ENCODE data around the gene TBCD.
"Not testable (repeated sequence)": the region's sequence is repeated elsewhere in the genome, so short reads cannot be mapped to it uniquely, and the experiment has no call there.

Gene TBCD

DNA sequence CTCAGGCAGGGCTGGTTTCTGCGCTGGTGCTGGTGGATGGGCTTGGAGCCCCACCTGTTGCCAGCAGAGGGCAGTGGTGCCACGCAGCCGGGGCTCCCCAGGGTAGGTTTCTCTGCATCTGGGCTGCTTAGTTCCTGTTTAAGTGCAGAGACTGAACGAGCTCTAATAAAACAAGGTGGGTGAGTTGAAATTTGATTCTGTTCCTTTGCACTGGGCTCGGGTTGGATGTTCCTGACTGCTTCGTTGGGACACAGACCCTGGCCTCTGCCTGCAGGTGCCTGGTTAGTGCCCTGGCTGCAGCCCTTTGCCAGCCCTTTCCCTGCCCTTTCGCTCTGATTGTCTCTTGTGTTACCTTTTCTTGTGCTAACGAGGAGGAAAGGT, 30.0 kb downstream of the TBCD start:
- H3K27ac ChIP-seq = no peak overlapping the region
- TF ChIP-seq, protein P1, sequence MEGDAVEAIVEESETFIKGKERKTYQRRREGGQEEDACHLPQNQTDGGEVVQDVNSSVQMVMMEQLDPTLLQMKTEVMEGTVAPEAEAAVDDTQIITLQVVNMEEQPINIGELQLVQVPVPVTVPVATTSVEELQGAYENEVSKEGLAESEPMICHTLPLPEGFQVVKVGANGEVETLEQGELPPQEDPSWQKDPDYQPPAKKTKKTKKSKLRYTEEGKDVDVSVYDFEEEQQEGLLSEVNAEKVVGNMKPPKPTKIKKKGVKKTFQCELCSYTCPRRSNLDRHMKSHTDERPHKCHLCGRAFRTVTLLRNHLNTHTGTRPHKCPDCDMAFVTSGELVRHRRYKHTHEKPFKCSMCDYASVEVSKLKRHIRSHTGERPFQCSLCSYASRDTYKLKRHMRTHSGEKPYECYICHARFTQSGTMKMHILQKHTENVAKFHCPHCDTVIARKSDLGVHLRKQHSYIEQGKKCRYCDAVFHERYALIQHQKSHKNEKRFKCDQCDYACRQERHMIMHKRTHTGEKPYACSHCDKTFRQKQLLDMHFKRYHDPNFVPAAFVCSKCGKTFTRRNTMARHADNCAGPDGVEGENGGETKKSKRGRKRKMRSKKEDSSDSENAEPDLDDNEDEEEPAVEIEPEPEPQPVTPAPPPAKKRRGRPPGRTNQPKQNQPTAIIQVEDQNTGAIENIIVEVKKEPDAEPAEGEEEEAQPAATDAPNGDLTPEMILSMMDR (IDR thresholded peaks at IDR 0.05) = peak; percentile 97
- TF ChIP-seq ZFX (IDR thresholded peaks at IDR 0.05; ENCODE audit: borderline replicate concordance) = no peak

DNA sequence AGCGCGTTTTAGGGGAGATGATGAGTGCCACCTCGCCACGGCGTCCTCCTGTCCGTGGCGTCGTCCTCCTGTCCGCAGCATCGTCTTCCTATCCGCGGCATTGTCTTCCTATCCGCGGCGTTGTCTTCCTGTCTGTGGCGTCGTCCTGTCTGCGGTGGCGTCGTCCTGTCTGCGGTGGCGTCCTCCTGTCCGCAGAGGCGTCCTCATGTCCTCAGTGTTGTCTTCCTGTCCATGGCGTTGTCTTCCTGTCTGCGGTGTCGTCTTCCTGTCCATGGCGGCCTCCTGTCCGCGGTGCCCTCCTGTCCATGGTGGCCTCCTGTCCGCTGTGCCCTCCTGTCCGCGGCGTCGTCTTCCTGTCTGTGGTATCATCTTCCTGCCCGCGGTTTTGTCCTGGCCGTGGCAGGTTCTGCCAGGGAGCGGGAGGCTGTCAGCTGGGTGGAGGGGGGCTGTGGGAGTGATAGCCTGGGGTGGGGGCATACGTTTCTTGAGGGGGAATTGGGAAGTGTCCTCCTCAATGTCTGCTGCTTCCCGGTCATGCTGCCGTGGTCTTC, 30.9 kb downstream of the TBCD start:
- no peak for TF ChIP-seq ZFX (IDR thresholded peaks at IDR 0.05; ENCODE audit: borderline replicate concordance)
- TF ChIP-seq, protein P1 (IDR thresholded peaks at IDR 0.05) = no peak

DNA sequence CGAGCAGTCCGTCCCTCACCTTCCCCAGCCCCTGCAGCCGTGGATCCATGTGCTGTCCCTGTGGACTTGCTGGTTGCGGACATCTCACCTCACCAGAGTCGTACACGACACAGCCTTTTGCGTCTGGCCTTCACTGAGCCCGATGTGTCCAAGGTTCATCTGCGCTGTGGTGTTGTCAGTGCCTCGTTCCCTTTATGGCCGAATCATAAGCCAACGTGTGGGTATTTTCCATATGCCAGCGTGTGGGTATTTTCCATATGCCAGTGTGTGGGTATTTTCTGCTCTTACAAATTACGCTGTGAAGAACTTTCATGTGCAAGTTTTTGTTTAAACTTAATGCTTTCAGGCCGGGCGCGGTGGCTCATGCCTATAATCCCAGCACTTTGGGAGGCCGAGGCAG, 31.6 kb downstream of the TBCD start:
- H3K27ac ChIP-seq = no peak overlapping the region

More for the DNA sequence above, 30.9 kb downstream of the TBCD start:
- H3K27ac ChIP-seq = no peak overlapping the region

DNA sequence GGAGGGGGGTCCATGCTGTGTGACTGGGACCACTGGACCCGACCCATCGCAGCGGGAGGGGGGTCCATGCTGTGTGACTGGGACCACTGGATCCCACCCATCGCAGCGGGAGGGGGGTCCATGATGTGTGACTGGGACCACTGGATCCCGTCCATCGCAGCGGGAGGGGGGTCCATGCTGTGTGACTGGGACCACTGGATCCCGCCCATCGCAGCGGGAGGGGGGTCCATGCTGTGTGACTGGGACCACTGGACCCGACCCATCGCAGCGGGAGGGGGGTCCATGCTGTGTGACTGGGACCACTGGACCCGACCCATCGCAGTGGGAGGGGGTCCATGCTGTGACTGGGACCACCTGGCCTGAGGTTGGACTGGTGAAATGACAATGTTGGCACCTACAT, 33.7 kb downstream of the TBCD start:
- not testable (repeated sequence) for H3K27ac ChIP-seq

More for the DNA sequence above, 31.6 kb downstream of the TBCD start:
- TF ChIP-seq, protein P1 (IDR thresholded peaks at IDR 0.05) = no peak
- TF ChIP-seq ZFX (IDR thresholded peaks at IDR 0.05; ENCODE audit: borderline replicate concordance) = no peak

GRCh38 chr17:82786427-82786826, 34.6 kb downstream of the TBCD start:
- no peak overlapping the region for H3K27ac ChIP-seq
- TF ChIP-seq, protein P1 (IDR thresholded peaks at IDR 0.05) = no peak
- TF ChIP-seq ZFX (IDR thresholded peaks at IDR 0.05; ENCODE audit: borderline replicate concordance) = no peak

- no peak overlapping the region for H3K27ac ChIP-seq
- TF ChIP-seq, protein P1 (IDR thresholded peaks at IDR 0.05) = no peak
- no peak for TF ChIP-seq ZFX (IDR thresholded peaks at IDR 0.05; ENCODE audit: borderline replicate concordance)
Measured at GRCh38 chr17:82787081-82787848, 35.4 kb downstream of the TBCD start.

GRCh38 chr17:82788206-82789001, 36.5 kb downstream of the TBCD start:
- H3K27ac ChIP-seq = no peak overlapping the region

More at GRCh38 chr17:82788206-82789001, 36.5 kb downstream of the TBCD start:
- TF ChIP-seq ZFX (IDR thresholded peaks at IDR 0.05; ENCODE audit: borderline replicate concordance) = no peak
- TF ChIP-seq, protein P1 (IDR thresholded peaks at IDR 0.05) = no peak

All from 22Rv1 (cell line).